Peyer's patch (tissue), 4 donors: Measurements from ENCODE around the gene REL.

Experiments
- CTCF ChIP-seq, 6 experiments: fragments of 450-650 bp in 4 of 6; fragments of 200-600 bp in 2 of 6; sonication (generic) in 1 of 6; IDR thresholded peaks; one replicate each; pipeline ENCODE4 v1.5.1; 2017 to 2019; ENCODE audit warnings: antibody characterized with exemption in 6 of 6, mild to moderate bottlenecking in 3 of 6, moderate library complexity in 1 of 6
- POLR2A ChIP-seq, 2 donors: fragments of 450-650 bp; IDR thresholded peaks; one replicate each; pipeline ENCODE4 v1.5.1; 2017; ENCODE audit warnings: antibody characterized with exemption in 2 of 2, mild to moderate bottlenecking in 2 of 2, moderate library complexity in 2 of 2

DNA sequence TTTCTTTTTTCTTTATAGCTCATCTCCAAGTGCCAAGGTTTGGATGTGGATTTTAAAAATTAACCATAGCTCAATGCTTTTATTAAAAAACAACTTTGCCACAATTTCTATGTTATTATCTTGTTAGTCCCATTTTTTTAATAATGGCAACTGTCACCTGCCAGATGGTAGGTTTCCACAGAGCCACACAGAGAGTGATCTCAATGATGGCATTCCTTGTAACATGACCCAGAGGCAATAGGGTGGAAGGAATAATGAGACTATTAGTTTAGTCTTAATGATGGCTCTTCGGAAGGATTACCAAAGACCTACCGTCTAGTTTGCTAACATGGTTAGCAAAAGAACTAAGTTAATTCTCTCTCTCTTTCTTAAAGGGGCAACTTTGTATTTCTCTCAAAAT is 64.0 kb downstream of the REL start:
- TF ChIP-seq CTCF (IDR thresholded peaks at IDR 0.05) (no peak), POLR2A (IDR thresholded peaks at IDR 0.05) (no peak)
